Liver (tissue), 3 donors: Measurements from ENCODE around the gene RND3.

Experiments
- JUND ChIP-seq, 2 donors: IDR thresholded peaks; 2 replicates each; pipeline ENCODE4 v1.6.1; 2016; ENCODE audit warnings: antibody characterized with exemption in 2 of 2
- RAD21 ChIP-seq, 2 donors: IDR thresholded peaks; 2 replicates each; pipeline ENCODE4 v1.6.1; 2016; ENCODE audit warnings: antibody characterized with exemption in 2 of 2, mild to moderate bottlenecking in 2 of 2
- TAF1 ChIP-seq: conservative IDR thresholded peaks from 2 replicates; pipeline ENCODE4 v1.6.1; 2016; ENCODE audit warnings: antibody characterized with exemption, mild to moderate bottlenecking
- TF ChIP-seq, protein P1 (sequence below): fragments of 150-350 bp; IDR thresholded peaks from 2 replicates; pipeline ENCODE4 v1.5.1; 2017; ENCODE audit warnings: improper control_type of control experiment, low read depth, low read length; ENCODE audit not compliant: missing input control
- TF ChIP-seq, protein P2 (sequence below): IDR thresholded peaks from 2 replicates; pipeline ENCODE4 v1.6.1; 2016; ENCODE audit warnings: antibody characterized with exemption, mild to moderate bottlenecking
- TF ChIP-seq, protein P3 (sequence below): IDR thresholded peaks from 2 replicates; pipeline ENCODE4 v1.6.1; 2016; ENCODE audit warnings: antibody characterized with exemption
- donor health status: healthy.
- donor health status: healthy.

DNA sequence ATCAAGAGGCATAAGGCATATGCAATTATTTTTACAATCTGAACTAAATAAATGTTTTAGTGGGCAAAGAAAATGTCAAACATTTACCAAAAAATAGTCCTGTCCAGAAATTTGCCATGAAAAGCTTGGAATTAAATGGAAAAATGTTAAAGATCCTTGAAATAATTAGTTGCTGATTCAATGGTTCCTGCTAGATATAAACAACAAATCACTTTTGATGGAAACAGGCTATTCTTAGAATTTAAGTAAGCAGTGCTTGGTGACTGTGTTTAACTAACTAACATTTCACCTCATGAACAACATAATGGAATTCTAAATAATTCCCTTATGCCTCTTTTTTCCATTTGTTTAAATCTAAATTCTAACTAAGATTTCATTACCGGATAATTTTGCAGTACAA is 3.9 kb downstream of the RND3 start:
- TF ChIP-seq, protein P1, sequence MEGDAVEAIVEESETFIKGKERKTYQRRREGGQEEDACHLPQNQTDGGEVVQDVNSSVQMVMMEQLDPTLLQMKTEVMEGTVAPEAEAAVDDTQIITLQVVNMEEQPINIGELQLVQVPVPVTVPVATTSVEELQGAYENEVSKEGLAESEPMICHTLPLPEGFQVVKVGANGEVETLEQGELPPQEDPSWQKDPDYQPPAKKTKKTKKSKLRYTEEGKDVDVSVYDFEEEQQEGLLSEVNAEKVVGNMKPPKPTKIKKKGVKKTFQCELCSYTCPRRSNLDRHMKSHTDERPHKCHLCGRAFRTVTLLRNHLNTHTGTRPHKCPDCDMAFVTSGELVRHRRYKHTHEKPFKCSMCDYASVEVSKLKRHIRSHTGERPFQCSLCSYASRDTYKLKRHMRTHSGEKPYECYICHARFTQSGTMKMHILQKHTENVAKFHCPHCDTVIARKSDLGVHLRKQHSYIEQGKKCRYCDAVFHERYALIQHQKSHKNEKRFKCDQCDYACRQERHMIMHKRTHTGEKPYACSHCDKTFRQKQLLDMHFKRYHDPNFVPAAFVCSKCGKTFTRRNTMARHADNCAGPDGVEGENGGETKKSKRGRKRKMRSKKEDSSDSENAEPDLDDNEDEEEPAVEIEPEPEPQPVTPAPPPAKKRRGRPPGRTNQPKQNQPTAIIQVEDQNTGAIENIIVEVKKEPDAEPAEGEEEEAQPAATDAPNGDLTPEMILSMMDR = no peak
- TF ChIP-seq, protein P2, sequence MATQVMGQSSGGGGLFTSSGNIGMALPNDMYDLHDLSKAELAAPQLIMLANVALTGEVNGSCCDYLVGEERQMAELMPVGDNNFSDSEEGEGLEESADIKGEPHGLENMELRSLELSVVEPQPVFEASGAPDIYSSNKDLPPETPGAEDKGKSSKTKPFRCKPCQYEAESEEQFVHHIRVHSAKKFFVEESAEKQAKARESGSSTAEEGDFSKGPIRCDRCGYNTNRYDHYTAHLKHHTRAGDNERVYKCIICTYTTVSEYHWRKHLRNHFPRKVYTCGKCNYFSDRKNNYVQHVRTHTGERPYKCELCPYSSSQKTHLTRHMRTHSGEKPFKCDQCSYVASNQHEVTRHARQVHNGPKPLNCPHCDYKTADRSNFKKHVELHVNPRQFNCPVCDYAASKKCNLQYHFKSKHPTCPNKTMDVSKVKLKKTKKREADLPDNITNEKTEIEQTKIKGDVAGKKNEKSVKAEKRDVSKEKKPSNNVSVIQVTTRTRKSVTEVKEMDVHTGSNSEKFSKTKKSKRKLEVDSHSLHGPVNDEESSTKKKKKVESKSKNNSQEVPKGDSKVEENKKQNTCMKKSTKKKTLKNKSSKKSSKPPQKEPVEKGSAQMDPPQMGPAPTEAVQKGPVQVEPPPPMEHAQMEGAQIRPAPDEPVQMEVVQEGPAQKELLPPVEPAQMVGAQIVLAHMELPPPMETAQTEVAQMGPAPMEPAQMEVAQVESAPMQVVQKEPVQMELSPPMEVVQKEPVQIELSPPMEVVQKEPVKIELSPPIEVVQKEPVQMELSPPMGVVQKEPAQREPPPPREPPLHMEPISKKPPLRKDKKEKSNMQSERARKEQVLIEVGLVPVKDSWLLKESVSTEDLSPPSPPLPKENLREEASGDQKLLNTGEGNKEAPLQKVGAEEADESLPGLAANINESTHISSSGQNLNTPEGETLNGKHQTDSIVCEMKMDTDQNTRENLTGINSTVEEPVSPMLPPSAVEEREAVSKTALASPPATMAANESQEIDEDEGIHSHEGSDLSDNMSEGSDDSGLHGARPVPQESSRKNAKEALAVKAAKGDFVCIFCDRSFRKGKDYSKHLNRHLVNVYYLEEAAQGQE = no peak
- TF ChIP-seq TAF1 (no peak), RAD21 (IDR thresholded peaks at IDR 0.05) (no peak), JUND (IDR thresholded peaks at IDR 0.05) (no peak)
- TF ChIP-seq, protein P3, sequence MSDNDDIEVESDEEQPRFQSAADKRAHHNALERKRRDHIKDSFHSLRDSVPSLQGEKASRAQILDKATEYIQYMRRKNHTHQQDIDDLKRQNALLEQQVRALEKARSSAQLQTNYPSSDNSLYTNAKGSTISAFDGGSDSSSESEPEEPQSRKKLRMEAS = no peak
